Left lung (tissue), 10 donors: ENCODE results near the gene KMT2E. TPM values are rescaled to one million over a fixed set of nuclear protein-coding genes. Genes with fewer than 3 reads are reported as not detected.
"Not testable (repeated sequence)": the region's sequence is repeated elsewhere in the genome, so short reads cannot be mapped to it uniquely, and the experiment has no call there.

Experiments
- ATAC-seq: fragments of 200-7000 bp; cut with Tn5 transposase; one replicate; pipeline ENCODE4 v1.9.1; 2020; ENCODE audit warnings: moderate library complexity
- DNase-seq, 4 donors: peaks; one replicate each; pipeline ENCODE4 v3.0.0-alpha.2; 2013 to 2020
- H3K27ac ChIP-seq, 2 donors: fragments of 200-600 bp; sonication (generic) in 1 of 2; one replicate each; pipeline versions ENCODE4 v1.5.0 to v1.8.0; 2020 to 2021
- H3K27me3 ChIP-seq, 2 donors: fragments of 200-600 bp; sonication (generic) in 1 of 2; one replicate each; pipeline versions ENCODE4 v1.5.0 to v1.8.0; 2020 to 2021
- H3K36me3 ChIP-seq, 2 donors: fragments of 200-600 bp; sonication (generic) in 1 of 2; one replicate each; pipeline versions ENCODE4 v1.5.0 to v1.8.0; 2020 to 2021
- H3K4me1 ChIP-seq, 2 donors: fragments of 200-600 bp; one replicate each; pipeline ENCODE4 v1.8.0; 2021
- H3K4me3 ChIP-seq, 2 donors: fragments of 200-600 bp; sonication (generic) in 1 of 2; one replicate each; pipeline versions ENCODE4 v1.5.0 to v1.8.0; 2020 to 2021; ENCODE audit warnings: mild to moderate bottlenecking in 1 of 2
- H3K9me3 ChIP-seq, 2 donors: fragments of 200-600 bp; sonication (generic) in 1 of 2; one replicate each; pipeline versions ENCODE4 v1.5.0 to v1.8.0; 2020 to 2021
- intact Hi-C, 2 donors: fragments of 100-400 bp; cut with DNase I; formaldehyde crosslinking; loops; one replicate each; pipeline versions ENCODE4 v1.11.2 to v1.14.2; 2022
- polyA plus RNA-seq, 6 donors: library from polyadenylated mRNA; unstranded; fragments of 120-200 nt; gene quantifications; one replicate each; pipeline ENCODE4 v1.2.1, GENCODE V29; 2013; ENCODE audit not compliant: insufficient read length in 6 of 6
- total RNA-seq, 2 donors: library from RNA; stranded (reverse); fragmentation: NEBNext Ultra II Directional; extraction: Animal tissue kit (Norgen Biotek cat#: 25700); gene quantifications; one replicate each; pipeline ENCODE4 v1.2.1, GENCODE V29; 2021
- TF ChIP-seq, protein P1 (sequence below), 2 donors: fragments of 200-600 bp; sonication (generic) in 1 of 2; IDR thresholded peaks; one replicate each; pipeline versions ENCODE4 v1.5.0 to v1.8.0; 2021; ENCODE audit warnings: antibody characterized with exemption in 2 of 2
- donor health status: DM: no; HTN: yes; CAD: no.
- donor health status: DM: no; HTN: no; CAD: no.

Gene KMT2E
- total and polyA plus RNA-seq, 8 donors = 74.5 to 101 (median 84.7) TPM

GRCh38 chr7:105026750-105027149 is 12.7 kb downstream of the KMT2E start:
- Histone ChIP-seq H3K27ac (no peak overlapping the region), H3K9me3 (no peaks in the 10 kb centered on the region), H3K4me1 (peaks cover 38 to 93% of the 10 kb centered on the region in 2 donors), H3K27me3 (no peaks in the 10 kb centered on the region), H3K4me3 (no peak overlapping the region), H3K36me3 (no peaks in the 10 kb centered on the region)
- intact Hi-C loops = no loop called here
- ATAC-seq (no peak), DNase-seq (no peak)
- TF ChIP-seq, protein P1, sequence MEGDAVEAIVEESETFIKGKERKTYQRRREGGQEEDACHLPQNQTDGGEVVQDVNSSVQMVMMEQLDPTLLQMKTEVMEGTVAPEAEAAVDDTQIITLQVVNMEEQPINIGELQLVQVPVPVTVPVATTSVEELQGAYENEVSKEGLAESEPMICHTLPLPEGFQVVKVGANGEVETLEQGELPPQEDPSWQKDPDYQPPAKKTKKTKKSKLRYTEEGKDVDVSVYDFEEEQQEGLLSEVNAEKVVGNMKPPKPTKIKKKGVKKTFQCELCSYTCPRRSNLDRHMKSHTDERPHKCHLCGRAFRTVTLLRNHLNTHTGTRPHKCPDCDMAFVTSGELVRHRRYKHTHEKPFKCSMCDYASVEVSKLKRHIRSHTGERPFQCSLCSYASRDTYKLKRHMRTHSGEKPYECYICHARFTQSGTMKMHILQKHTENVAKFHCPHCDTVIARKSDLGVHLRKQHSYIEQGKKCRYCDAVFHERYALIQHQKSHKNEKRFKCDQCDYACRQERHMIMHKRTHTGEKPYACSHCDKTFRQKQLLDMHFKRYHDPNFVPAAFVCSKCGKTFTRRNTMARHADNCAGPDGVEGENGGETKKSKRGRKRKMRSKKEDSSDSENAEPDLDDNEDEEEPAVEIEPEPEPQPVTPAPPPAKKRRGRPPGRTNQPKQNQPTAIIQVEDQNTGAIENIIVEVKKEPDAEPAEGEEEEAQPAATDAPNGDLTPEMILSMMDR (IDR thresholded peaks at IDR 0.05) = no peak

GRCh38 chr7:105027176-105027853 is 13.3 kb downstream of the KMT2E start:
- intact Hi-C loops = no loop called here
- Histone ChIP-seq H3K9me3 (no peaks in the 10 kb centered on the region), H3K4me3 (no peak overlapping the region), H3K36me3 (no peaks in the 10 kb centered on the region), H3K27me3 (no peaks in the 10 kb centered on the region), H3K4me1 (peaks cover 33 to 87% of the 10 kb centered on the region in 2 donors), H3K27ac (peak overlapping the region in 1 of 2 donors; percentile 41)
- TF ChIP-seq, protein P1 (IDR thresholded peaks at IDR 0.05) = no peak
- ATAC-seq = peak; percentile 24
- no peak for DNase-seq

- Histone ChIP-seq H3K9me3 (no peaks in the 10 kb centered on the region), H3K27me3 (no peaks in the 10 kb centered on the region), H3K4me3 (no peak overlapping the region), H3K36me3 (no peaks in the 10 kb centered on the region), H3K27ac (no peak overlapping the region), H3K4me1 (peaks cover 31 to 85% of the 10 kb centered on the region in 2 donors)
- no peak for ATAC-seq
- TF ChIP-seq, protein P1 (IDR thresholded peaks at IDR 0.05) = no peak
- no peak for DNase-seq
- intact Hi-C loops = no loop called here
Observed at GRCh38 chr7:105028004-105028403, 14.0 kb downstream of the KMT2E start.

GRCh38 chr7:105028941-105029340 is 14.9 kb downstream of the KMT2E start:
- H3K4me3 ChIP-seq, ATAC-seq, H3K27ac ChIP-seq, H3K27me3 ChIP-seq, H3K36me3 ChIP-seq, H3K9me3 ChIP-seq, DNase-seq, intact Hi-C loops: not testable (repeated sequence)
- peaks cover 30 to 85% of the 10 kb centered on the region in 2 donors for H3K4me1 ChIP-seq

- intact Hi-C loops = no loop called here
- TF ChIP-seq, protein P1 (IDR thresholded peaks at IDR 0.05) = no peak
Observed at GRCh38 chr7:105030447-105030846, 16.4 kb downstream of the KMT2E start.

More at GRCh38 chr7:105030447-105030846, 16.4 kb downstream of the KMT2E start:
- H3K9me3 ChIP-seq = no peaks in the 10 kb centered on the region
- no peaks in the 10 kb centered on the region for H3K27me3 ChIP-seq
- DNase-seq (no peak), ATAC-seq (no peak)
- peaks cover 15 to 85% of the 10 kb centered on the region in 2 donors for H3K4me1 ChIP-seq
- H3K27ac ChIP-seq = no peak overlapping the region
- no peak overlapping the region for H3K4me3 ChIP-seq
- H3K36me3 ChIP-seq = no peaks in the 10 kb centered on the region
